Measurements from ENCODE around the gene TNFSF10.
A peak's percentile ranks its signal among the peaks of the same experiment; 100 is the strongest.

DNA sequence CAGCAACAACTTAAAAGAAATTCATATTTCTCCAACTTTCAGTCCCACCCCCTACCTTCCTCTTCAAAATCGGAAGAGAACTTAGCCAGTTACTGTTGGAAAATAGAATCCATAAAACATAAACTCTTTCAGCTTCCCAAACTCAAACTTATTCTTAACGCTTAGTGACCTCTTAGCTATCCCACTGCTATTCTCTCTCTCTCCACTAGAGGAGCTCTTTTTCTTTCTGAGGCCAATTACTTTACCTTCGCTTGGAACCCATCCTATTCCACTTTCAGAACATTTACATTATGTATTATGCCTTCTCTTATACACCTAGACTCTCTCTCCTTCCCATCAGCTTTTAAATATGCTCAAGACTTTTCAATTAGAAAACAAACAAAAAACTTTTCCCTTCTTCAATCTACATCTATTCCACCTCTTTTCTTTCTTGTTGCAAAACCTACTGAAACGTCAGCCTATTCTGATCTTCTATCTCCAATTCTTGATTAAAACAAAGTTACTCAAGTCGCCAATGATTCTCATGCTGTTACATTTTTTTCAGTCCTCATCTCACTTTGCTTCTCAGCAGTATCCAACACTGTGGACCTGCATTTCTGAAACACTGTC, 61.6 kb downstream of the TNFSF10 start:
- TF ChIP-seq, protein P1, sequence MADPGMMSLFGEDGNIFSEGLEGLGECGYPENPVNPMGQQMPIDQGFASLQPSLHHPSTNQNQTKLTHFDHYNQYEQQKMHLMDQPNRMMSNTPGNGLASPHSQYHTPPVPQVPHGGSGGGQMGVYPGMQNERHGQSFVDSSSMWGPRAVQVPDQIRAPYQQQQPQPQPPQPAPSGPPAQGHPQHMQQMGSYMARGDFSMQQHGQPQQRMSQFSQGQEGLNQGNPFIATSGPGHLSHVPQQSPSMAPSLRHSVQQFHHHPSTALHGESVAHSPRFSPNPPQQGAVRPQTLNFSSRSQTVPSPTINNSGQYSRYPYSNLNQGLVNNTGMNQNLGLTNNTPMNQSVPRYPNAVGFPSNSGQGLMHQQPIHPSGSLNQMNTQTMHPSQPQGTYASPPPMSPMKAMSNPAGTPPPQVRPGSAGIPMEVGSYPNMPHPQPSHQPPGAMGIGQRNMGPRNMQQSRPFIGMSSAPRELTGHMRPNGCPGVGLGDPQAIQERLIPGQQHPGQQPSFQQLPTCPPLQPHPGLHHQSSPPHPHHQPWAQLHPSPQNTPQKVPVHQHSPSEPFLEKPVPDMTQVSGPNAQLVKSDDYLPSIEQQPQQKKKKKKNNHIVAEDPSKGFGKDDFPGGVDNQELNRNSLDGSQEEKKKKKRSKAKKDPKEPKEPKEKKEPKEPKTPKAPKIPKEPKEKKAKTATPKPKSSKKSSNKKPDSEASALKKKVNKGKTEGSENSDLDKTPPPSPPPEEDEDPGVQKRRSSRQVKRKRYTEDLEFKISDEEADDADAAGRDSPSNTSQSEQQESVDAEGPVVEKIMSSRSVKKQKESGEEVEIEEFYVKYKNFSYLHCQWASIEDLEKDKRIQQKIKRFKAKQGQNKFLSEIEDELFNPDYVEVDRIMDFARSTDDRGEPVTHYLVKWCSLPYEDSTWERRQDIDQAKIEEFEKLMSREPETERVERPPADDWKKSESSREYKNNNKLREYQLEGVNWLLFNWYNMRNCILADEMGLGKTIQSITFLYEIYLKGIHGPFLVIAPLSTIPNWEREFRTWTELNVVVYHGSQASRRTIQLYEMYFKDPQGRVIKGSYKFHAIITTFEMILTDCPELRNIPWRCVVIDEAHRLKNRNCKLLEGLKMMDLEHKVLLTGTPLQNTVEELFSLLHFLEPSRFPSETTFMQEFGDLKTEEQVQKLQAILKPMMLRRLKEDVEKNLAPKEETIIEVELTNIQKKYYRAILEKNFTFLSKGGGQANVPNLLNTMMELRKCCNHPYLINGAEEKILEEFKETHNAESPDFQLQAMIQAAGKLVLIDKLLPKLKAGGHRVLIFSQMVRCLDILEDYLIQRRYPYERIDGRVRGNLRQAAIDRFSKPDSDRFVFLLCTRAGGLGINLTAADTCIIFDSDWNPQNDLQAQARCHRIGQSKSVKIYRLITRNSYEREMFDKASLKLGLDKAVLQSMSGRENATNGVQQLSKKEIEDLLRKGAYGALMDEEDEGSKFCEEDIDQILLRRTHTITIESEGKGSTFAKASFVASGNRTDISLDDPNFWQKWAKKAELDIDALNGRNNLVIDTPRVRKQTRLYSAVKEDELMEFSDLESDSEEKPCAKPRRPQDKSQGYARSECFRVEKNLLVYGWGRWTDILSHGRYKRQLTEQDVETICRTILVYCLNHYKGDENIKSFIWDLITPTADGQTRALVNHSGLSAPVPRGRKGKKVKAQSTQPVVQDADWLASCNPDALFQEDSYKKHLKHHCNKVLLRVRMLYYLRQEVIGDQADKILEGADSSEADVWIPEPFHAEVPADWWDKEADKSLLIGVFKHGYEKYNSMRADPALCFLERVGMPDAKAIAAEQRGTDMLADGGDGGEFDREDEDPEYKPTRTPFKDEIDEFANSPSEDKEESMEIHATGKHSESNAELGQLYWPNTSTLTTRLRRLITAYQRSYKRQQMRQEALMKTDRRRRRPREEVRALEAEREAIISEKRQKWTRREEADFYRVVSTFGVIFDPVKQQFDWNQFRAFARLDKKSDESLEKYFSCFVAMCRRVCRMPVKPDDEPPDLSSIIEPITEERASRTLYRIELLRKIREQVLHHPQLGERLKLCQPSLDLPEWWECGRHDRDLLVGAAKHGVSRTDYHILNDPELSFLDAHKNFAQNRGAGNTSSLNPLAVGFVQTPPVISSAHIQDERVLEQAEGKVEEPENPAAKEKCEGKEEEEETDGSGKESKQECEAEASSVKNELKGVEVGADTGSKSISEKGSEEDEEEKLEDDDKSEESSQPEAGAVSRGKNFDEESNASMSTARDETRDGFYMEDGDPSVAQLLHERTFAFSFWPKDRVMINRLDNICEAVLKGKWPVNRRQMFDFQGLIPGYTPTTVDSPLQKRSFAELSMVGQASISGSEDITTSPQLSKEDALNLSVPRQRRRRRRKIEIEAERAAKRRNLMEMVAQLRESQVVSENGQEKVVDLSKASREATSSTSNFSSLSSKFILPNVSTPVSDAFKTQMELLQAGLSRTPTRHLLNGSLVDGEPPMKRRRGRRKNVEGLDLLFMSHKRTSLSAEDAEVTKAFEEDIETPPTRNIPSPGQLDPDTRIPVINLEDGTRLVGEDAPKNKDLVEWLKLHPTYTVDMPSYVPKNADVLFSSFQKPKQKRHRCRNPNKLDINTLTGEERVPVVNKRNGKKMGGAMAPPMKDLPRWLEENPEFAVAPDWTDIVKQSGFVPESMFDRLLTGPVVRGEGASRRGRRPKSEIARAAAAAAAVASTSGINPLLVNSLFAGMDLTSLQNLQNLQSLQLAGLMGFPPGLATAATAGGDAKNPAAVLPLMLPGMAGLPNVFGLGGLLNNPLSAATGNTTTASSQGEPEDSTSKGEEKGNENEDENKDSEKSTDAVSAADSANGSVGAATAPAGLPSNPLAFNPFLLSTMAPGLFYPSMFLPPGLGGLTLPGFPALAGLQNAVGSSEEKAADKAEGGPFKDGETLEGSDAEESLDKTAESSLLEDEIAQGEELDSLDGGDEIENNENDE (IDR thresholded peaks at IDR 0.05; ENCODE audit: low read depth, low read length) = no peak
- TF ChIP-seq, protein P2, sequence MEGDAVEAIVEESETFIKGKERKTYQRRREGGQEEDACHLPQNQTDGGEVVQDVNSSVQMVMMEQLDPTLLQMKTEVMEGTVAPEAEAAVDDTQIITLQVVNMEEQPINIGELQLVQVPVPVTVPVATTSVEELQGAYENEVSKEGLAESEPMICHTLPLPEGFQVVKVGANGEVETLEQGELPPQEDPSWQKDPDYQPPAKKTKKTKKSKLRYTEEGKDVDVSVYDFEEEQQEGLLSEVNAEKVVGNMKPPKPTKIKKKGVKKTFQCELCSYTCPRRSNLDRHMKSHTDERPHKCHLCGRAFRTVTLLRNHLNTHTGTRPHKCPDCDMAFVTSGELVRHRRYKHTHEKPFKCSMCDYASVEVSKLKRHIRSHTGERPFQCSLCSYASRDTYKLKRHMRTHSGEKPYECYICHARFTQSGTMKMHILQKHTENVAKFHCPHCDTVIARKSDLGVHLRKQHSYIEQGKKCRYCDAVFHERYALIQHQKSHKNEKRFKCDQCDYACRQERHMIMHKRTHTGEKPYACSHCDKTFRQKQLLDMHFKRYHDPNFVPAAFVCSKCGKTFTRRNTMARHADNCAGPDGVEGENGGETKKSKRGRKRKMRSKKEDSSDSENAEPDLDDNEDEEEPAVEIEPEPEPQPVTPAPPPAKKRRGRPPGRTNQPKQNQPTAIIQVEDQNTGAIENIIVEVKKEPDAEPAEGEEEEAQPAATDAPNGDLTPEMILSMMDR (IDR thresholded peaks at IDR 0.05 in 2 of 3, conservative IDR thresholded peaks at IDR 0.05 in 1 of 3; ENCODE audit: insufficient read depth in 2 of 3, low read depth in 1 of 3, low read length in 3 of 3) = peak; percentile 45 to 81 (median 79); a peak in 5 of 6 replicates
- TF ChIP-seq KAT7 (CRISPR knock-in tag; IDR thresholded peaks at IDR 0.05; ENCODE audit: borderline replicate concordance) (no peak), FOXJ3 (CRISPR knock-in tag; IDR thresholded peaks at IDR 0.05) (no peak), RBBP5 (IDR thresholded peaks at IDR 0.05; ENCODE audit: borderline replicate concordance, insufficient read depth, low read length, poor library complexity, severe bottlenecking) (no peak)
- TF ChIP-seq, protein P3, sequence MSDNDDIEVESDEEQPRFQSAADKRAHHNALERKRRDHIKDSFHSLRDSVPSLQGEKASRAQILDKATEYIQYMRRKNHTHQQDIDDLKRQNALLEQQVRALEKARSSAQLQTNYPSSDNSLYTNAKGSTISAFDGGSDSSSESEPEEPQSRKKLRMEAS (CRISPR knock-in tag; IDR thresholded peaks at IDR 0.05) = no peak

Measured in K562 (cell line).